Ovary (tissue), 3 donors: ENCODE data around the gene ADAM17.

Experiments used
- EP300 ChIP-seq: sonication (generic); formaldehyde crosslinking; IDR thresholded peaks from one replicate; pipeline ENCODE4 v1.6.1; 2017; ENCODE audit warnings: antibody characterized with exemption
- POLR2A ChIP-seq: fragments of 450-650 bp; IDR thresholded peaks from one replicate; pipeline ENCODE4 v1.6.1; 2017; ENCODE audit warnings: antibody characterized with exemption, mild to moderate bottlenecking, moderate library complexity
- TF ChIP-seq, protein P1 (sequence below), 3 donors: fragments of 450-650 bp in 2 of 3; fragments of 200-600 bp in 1 of 3; IDR thresholded peaks; one replicate each; pipeline versions ENCODE4 v1.5.1 to v1.8.0; 2016 to 2022; ENCODE audit warnings: antibody characterized with exemption in 3 of 3, mild to moderate bottlenecking in 1 of 3
- donor health status: DM: no; HTN: no; CAD: no.

DNA sequence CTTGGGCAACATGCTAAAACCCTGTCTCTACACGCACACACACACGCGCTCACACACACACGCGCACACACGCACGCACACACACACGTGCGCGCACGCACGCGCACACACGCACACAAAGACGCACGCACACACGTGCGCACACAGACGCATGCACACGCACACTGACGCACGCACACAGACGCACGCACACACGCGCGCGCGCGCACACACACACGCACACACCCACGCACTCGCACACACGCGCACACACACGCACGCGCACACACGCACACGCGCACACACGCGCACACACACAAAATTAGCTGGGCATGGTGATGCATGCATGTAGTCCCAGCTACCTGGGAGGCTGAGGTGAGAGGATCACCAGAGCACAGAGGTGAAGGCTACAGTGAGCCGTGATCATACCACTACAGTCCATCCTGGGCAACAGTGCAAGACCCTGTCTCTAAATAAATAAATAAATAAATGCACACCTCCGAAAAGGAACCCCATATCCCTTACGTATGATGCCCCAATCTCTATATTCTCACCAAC, 89.4 kb downstream of the ADAM17 start:
- TF ChIP-seq POLR2A (no peak), EP300 (no peak)
- TF ChIP-seq, protein P1, sequence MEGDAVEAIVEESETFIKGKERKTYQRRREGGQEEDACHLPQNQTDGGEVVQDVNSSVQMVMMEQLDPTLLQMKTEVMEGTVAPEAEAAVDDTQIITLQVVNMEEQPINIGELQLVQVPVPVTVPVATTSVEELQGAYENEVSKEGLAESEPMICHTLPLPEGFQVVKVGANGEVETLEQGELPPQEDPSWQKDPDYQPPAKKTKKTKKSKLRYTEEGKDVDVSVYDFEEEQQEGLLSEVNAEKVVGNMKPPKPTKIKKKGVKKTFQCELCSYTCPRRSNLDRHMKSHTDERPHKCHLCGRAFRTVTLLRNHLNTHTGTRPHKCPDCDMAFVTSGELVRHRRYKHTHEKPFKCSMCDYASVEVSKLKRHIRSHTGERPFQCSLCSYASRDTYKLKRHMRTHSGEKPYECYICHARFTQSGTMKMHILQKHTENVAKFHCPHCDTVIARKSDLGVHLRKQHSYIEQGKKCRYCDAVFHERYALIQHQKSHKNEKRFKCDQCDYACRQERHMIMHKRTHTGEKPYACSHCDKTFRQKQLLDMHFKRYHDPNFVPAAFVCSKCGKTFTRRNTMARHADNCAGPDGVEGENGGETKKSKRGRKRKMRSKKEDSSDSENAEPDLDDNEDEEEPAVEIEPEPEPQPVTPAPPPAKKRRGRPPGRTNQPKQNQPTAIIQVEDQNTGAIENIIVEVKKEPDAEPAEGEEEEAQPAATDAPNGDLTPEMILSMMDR (IDR thresholded peaks at IDR 0.05) = no peak
